Prostate gland (tissue), 2 donors: ENCODE data around the gene TMPRSS4. TPM values are rescaled to one million over a fixed set of nuclear protein-coding genes. Genes with fewer than 3 reads are reported as not detected.

Source experiments
- DNase-seq: peaks from one replicate; pipeline ENCODE4 v3.0.0-alpha.2; 2019; ENCODE audit warnings: low spot score
- H3K27ac ChIP-seq, 2 donors: fragments of 200-600 bp; sonication (generic); 2 replicates each; pipeline ENCODE4 v1.5.1; 2017 to 2019
- H3K27me3 ChIP-seq: fragments of 200-600 bp; sonication (generic); replicated peaks from 2 replicates; pipeline ENCODE4 v1.5.1; 2019; ENCODE audit not compliant: insufficient read depth
- H3K36me3 ChIP-seq, 2 donors: fragments of 200-600 bp; sonication (generic); 1 replicate in 1 of 2; 2 replicates in 1 of 2; pipeline versions ENCODE4 v1.5.1 to v1.8.1; 2017 to 2019
- H3K4me1 ChIP-seq: fragments of 200-600 bp; sonication (generic); replicated peaks from 2 replicates; pipeline ENCODE4 v1.5.1; 2019
- H3K4me3 ChIP-seq, 2 donors: fragments of 200-600 bp; sonication (generic); 2 replicates each; pipeline ENCODE4 v1.5.1; 2017 to 2019
- H3K9me3 ChIP-seq: fragments of 200-600 bp; sonication (generic); 2 replicates; pipeline ENCODE4 v1.5.1; 2017
- CTCF ChIP-seq, 4 experiments: fragments of 200-600 bp in 2 of 4; fragments of 450-650 bp in 2 of 4; sonication (generic) in 2 of 4; IDR thresholded peaks; 1 replicate in 3 of 4; 2 replicates in 1 of 4; pipeline ENCODE4 v1.5.1; 2016 to 2019; ENCODE audit warnings: antibody characterized with exemption in 4 of 4, mild to moderate bottlenecking in 2 of 4, moderate library complexity in 2 of 4
- POLR2A ChIP-seq: fragments of 450-650 bp; IDR thresholded peaks from one replicate; pipeline ENCODE4 v1.6.1; 2016; ENCODE audit warnings: antibody characterized with exemption, mild to moderate bottlenecking
- POLR2AphosphoS5 ChIP-seq: sonication (generic); formaldehyde crosslinking; IDR thresholded peaks from one replicate; pipeline ENCODE4 v1.6.1; 2017; ENCODE audit warnings: antibody characterized with exemption
- WGBS: methylation state at CpG from one replicate; pipeline ENCODE4 v1.1.5; 2018; 5-methylcytosine and 5-hydroxymethylcytosine counted together
- intact Hi-C: fragments of 100-400 bp; cut with DNase I; formaldehyde crosslinking; loops from one replicate; pipeline ENCODE4 v1.14.2; 2022
- total RNA-seq, 2 donors: library from RNA; depleted of rRNA; stranded (reverse); fragments of >200 nt; gene quantifications; one replicate each; pipeline ENCODE4 v1.1.0, GENCODE V29; 2016

Gene TMPRSS4
- total RNA-seq, 2 donors from 2014 or later, result 1.5 to 6.4 TPM

GRCh38 chr11:118095493-118095892 lies 18.6 kb downstream of the TMPRSS4 start:
- intact Hi-C loops, result no loop called here
- Histone ChIP-seq H3K9me3 (no peaks in the 10 kb centered on the region), H3K4me1 (no peaks in the 10 kb centered on the region), H3K27ac (no peak overlapping the region), H3K27me3 (no peaks in the 10 kb centered on the region), H3K36me3 (no peaks in the 10 kb centered on the region), H3K4me3 (no peak overlapping the region)
- 88% methylated on average over 4 of the region's 4 CpGs for WGBS
- TF ChIP-seq POLR2AphosphoS5, result no peak
- no peak for TF ChIP-seq POLR2A
- no peak for TF ChIP-seq CTCF (IDR thresholded peaks at IDR 0.05)
- no peak for DNase-seq

- no peak for DNase-seq
- H3K4me3 ChIP-seq, result no peak overlapping the region
- no peaks in the 10 kb centered on the region for H3K27me3 ChIP-seq
- intact Hi-C loops, result no loop called here
- no peak for TF ChIP-seq CTCF (IDR thresholded peaks at IDR 0.05)
- TF ChIP-seq POLR2A, result no peak
- TF ChIP-seq POLR2AphosphoS5, result no peak
- no peaks in the 10 kb centered on the region for H3K9me3 ChIP-seq
- H3K27ac ChIP-seq, result no peak overlapping the region
- no peaks in the 10 kb centered on the region for H3K4me1 ChIP-seq
- 63% methylated on average over 1 of the region's 1 CpG for WGBS
- no peaks in the 10 kb centered on the region for H3K36me3 ChIP-seq
Measured at GRCh38 chr11:118095967-118096367, 19.1 kb downstream of the TMPRSS4 start.

GRCh38 chr11:118098996-118099837 lies 22.3 kb downstream of the TMPRSS4 start:
- 63% methylated on average over 11 of the region's 11 CpGs for WGBS
- no peak for DNase-seq
- H3K36me3 ChIP-seq, result no peaks in the 10 kb centered on the region
- H3K27me3 ChIP-seq, result no peaks in the 10 kb centered on the region
- intact Hi-C loops, result no loop called here
- no peaks in the 10 kb centered on the region for H3K9me3 ChIP-seq
- no peak overlapping the region for H3K27ac ChIP-seq
- H3K4me3 ChIP-seq, result no peak overlapping the region
- H3K4me1 ChIP-seq, result no peaks in the 10 kb centered on the region
- TF ChIP-seq POLR2AphosphoS5, result no peak
- TF ChIP-seq POLR2A, result no peak
- TF ChIP-seq CTCF (IDR thresholded peaks at IDR 0.05), result no peak

GRCh38 chr11:118099838-118100556 lies 23.1 kb downstream of the TMPRSS4 start:
- 84% methylated on average over 10 of the region's 10 CpGs for WGBS
- Histone ChIP-seq H3K4me1 (no peaks in the 10 kb centered on the region), H3K4me3 (no peak overlapping the region), H3K9me3 (no peaks in the 10 kb centered on the region), H3K36me3 (no peaks in the 10 kb centered on the region), H3K27ac (no peak overlapping the region), H3K27me3 (no peaks in the 10 kb centered on the region)
- DNase-seq, result no peak
- intact Hi-C loops, result no loop called here
- no peak for TF ChIP-seq POLR2A
- no peak for TF ChIP-seq CTCF (IDR thresholded peaks at IDR 0.05)
- TF ChIP-seq POLR2AphosphoS5, result no peak
